IMR-90 (cell line): ENCODE data around the gene KCNT2. TPM values are rescaled to one million over a fixed set of nuclear protein-coding genes. Genes with fewer than 3 reads are reported as not detected.

Experiments
- ATAC-seq: fragments of 200-7000 bp; cut with Tn5 transposase; 2 replicates; pipeline ENCODE4 v1.9.1; 2020; ENCODE audit warnings: low read depth, mild to moderate bottlenecking, moderate library complexity
- BruUV-seq: library from RNA; stranded (reverse); fragments of 400-500 nt; replicated peaks from 2 replicates; lab custom pipeline; 2021; lab: Mats Ljungman, UMichigan
- CTCF ChIA-PET: fragments of 300-600 bp; formaldehyde crosslinking; extraction: SDS; loops from one replicate; lab custom pipeline; 2021; ENCODE audit warnings: antibody characterized with exemption; lab: Yijun Ruan, JAX
- POLR2A ChIA-PET: fragments of 300-600 bp; sonication (Branson Sonifier 250); formaldehyde crosslinking; loops from one replicate; lab custom pipeline; 2022; ENCODE audit warnings: antibody characterized with exemption; ENCODE audit not compliant: unreplicated experiment; lab: Charles Lee
- DNase-seq: peaks from one replicate; pipeline ENCODE4 v3.0.0; 2013
- H2AFZ ChIP-seq: replicated peaks from 2 replicates; pipeline ENCODE3; 2013; ENCODE audit warnings: low read length, mild to moderate bottlenecking; ENCODE audit not compliant: poor library complexity
- H2AK5ac ChIP-seq: 2 replicates; pipeline ENCODE4 v1.6.1; 2013; ENCODE audit warnings: low read depth, low read length, inconsistent platforms
- H2AK9ac ChIP-seq: replicated peaks from 2 replicates; pipeline ENCODE3; 2013; ENCODE audit warnings: mild to moderate bottlenecking, low read depth, low read length, moderate library complexity; ENCODE audit not compliant: poor library complexity
- H2BK120ac ChIP-seq: 2 replicates; pipeline ENCODE4 v1.6.1; 2013; ENCODE audit warnings: low read depth, low read length, inconsistent platforms
- H2BK15ac ChIP-seq: 3 replicates; pipeline ENCODE4 v1.6.1; 2013; ENCODE audit warnings: low read depth, low read length, inconsistent platforms
- H2BK20ac ChIP-seq: 2 replicates; pipeline ENCODE4 v1.6.1; 2013; ENCODE audit warnings: low read depth, mild to moderate bottlenecking, inconsistent platforms, low read length, moderate library complexity
- H2BK5ac ChIP-seq: 2 replicates; pipeline ENCODE4 v1.6.1; 2013; ENCODE audit warnings: mild to moderate bottlenecking, low read depth, low read length, inconsistent platforms; ENCODE audit not compliant: poor library complexity, severe bottlenecking
- H3K14ac ChIP-seq: replicated peaks from 2 replicates; pipeline ENCODE4 v1.6.1; 2013; ENCODE audit warnings: low read depth, low read length, inconsistent platforms
- H3K18ac ChIP-seq: 2 replicates; pipeline ENCODE4 v1.6.1; 2013; ENCODE audit warnings: low read depth, low read length, control low read depth
- H3K23ac ChIP-seq: 2 replicates; pipeline ENCODE4 v1.6.1; 2013; ENCODE audit warnings: low read depth, low read length, inconsistent platforms
- H3K27ac ChIP-seq: 2 replicates; pipeline ENCODE4 v1.5.1; 2013; ENCODE audit warnings: mild to moderate bottlenecking, control low read depth, low read length; ENCODE audit not compliant: insufficient read depth
- H3K27me3 ChIP-seq: 2 replicates; pipeline ENCODE4 v1.6.1; 2013; ENCODE audit warnings: low read length; ENCODE audit not compliant: control insufficient read depth, insufficient read depth
- H3K36me3 ChIP-seq: 2 replicates; pipeline ENCODE4 v1.6.1; 2013; ENCODE audit warnings: low read length, mixed read lengths; ENCODE audit not compliant: control insufficient read depth, insufficient read depth
- H3K4ac ChIP-seq: 2 replicates; pipeline ENCODE4 v1.6.1; 2013; ENCODE audit warnings: low read depth, low read length, inconsistent platforms
- H3K4me1 ChIP-seq: 2 replicates; pipeline ENCODE4 v1.6.1; 2013; ENCODE audit warnings: low read length, mixed read lengths; ENCODE audit not compliant: control insufficient read depth, insufficient read depth
- H3K4me2 ChIP-seq: 2 replicates; pipeline ENCODE4 v1.6.1; 2013; ENCODE audit warnings: low read depth, mild to moderate bottlenecking, control low read depth, low read length, moderate library complexity
- H3K4me3 ChIP-seq: 2 replicates; pipeline ENCODE4 v1.5.1; 2013; ENCODE audit warnings: low read depth, mild to moderate bottlenecking, control low read depth, low read length, moderate library complexity; ENCODE audit not compliant: insufficient read depth
- H3K56ac ChIP-seq: 2 replicates; pipeline ENCODE4 v1.6.1; 2013; ENCODE audit warnings: low read length, inconsistent platforms; ENCODE audit not compliant: insufficient read depth; ENCODE audit errors: extremely low read depth
- H3K79me1 ChIP-seq, 2 experiments: 2 replicates each; pipeline ENCODE4 v1.6.1; 2013; ENCODE audit warnings: low read length in 2 of 2, inconsistent platforms in 1 of 2, low read depth in 1 of 2
- H3K9ac ChIP-seq: 2 replicates; pipeline ENCODE4 v1.6.1; 2013; ENCODE audit warnings: low read depth, low read length, control low read depth
- H3K9me1 ChIP-seq: 2 replicates; pipeline ENCODE4 v1.6.1; 2013; ENCODE audit warnings: low read length, inconsistent platforms; ENCODE audit not compliant: insufficient read depth
- H3K9me3 ChIP-seq: 2 replicates; pipeline ENCODE4 v1.6.1; 2013; ENCODE audit warnings: low read length; ENCODE audit not compliant: control insufficient read depth, insufficient read depth
- H4K20me1 ChIP-seq: 2 replicates; pipeline ENCODE4 v1.6.1; 2013; ENCODE audit warnings: low read length, inconsistent platforms; ENCODE audit not compliant: insufficient read depth
- H4K5ac ChIP-seq: 2 replicates; pipeline ENCODE4 v1.6.1; 2013; ENCODE audit warnings: mild to moderate bottlenecking, low read depth, low read length, control low read depth
- H4K8ac ChIP-seq, 2 experiments: 2 replicates each; pipeline ENCODE4 v1.6.1; 2013; ENCODE audit warnings: low read depth in 2 of 2, low read length in 2 of 2, control low read depth in 1 of 2, inconsistent platforms in 1 of 2
- H4K91ac ChIP-seq: 2 replicates; pipeline ENCODE4 v1.6.1; 2013; ENCODE audit warnings: low read depth, low read length, inconsistent platforms; ENCODE audit not compliant: insufficient read depth
- BHLHE40 ChIP-seq: fragments of 150-350 bp; IDR thresholded peaks from 2 replicates; pipeline ENCODE4 v1.6.1; 2016; ENCODE audit warnings: mild to moderate bottlenecking, low read depth, low read length
- CEBPB ChIP-seq: IDR thresholded peaks from 2 replicates; pipeline ENCODE4 v1.6.1; 2012; ENCODE audit warnings: low read depth, low read length, improper control_type of control experiment
- CHD1 ChIP-seq: IDR thresholded peaks from 2 replicates; pipeline ENCODE4 v1.6.1; 2012; ENCODE audit warnings: low read depth, low read length, improper control_type of control experiment
- CTCF ChIP-seq: conservative IDR thresholded peaks from 2 replicates; pipeline ENCODE4 v1.5.1; 2012; ENCODE audit warnings: mild to moderate bottlenecking, low read depth, low read length, improper control_type of control experiment
- FOS ChIP-seq: fragments of 150-350 bp; IDR thresholded peaks from 2 replicates; pipeline ENCODE4 v1.6.1; 2016; ENCODE audit warnings: low read depth, low read length
- MAFK ChIP-seq: IDR thresholded peaks from 2 replicates; pipeline ENCODE4 v1.6.1; 2012; ENCODE audit warnings: low read depth, low read length, improper control_type of control experiment
- MAZ ChIP-seq: IDR thresholded peaks from 2 replicates; pipeline ENCODE4 v1.6.1; 2012; ENCODE audit warnings: low read depth, mild to moderate bottlenecking, low read length, improper control_type of control experiment, moderate library complexity, borderline replicate concordance
- MXI1 ChIP-seq: IDR thresholded peaks from 2 replicates; pipeline ENCODE4 v1.6.1; 2012; ENCODE audit warnings: low read depth, mild to moderate bottlenecking, low read length, moderate library complexity, borderline replicate concordance
- RAD21 ChIP-seq: IDR thresholded peaks from 2 replicates; pipeline ENCODE4 v1.6.1; 2012; ENCODE audit warnings: low read length, improper control_type of control experiment
- RCOR1 ChIP-seq: IDR thresholded peaks from 2 replicates; pipeline ENCODE4 v1.6.1; 2012; ENCODE audit warnings: mild to moderate bottlenecking, low read length, improper control_type of control experiment; ENCODE audit not compliant: insufficient replicate concordance
- RFX5 ChIP-seq: IDR thresholded peaks from 2 replicates; pipeline ENCODE4 v1.8.0; 2012; ENCODE audit warnings: low read depth, mild to moderate bottlenecking, low read length, moderate library complexity
- SMC3 ChIP-seq: fragments of 150-350 bp; IDR thresholded peaks from 2 replicates; pipeline ENCODE4 v1.6.1; 2016; ENCODE audit warnings: low read depth, mild to moderate bottlenecking, antibody characterized with exemption, low read length, moderate library complexity
- dilution Hi-C: fragments of 300-500 bp; cut with HindIII; formaldehyde crosslinking; loops from one replicate; pipeline ENCODE4 v1.14.3; 2018; ENCODE audit warnings: low sequenced_read_pairs; ENCODE audit not compliant: unreplicated experiment
- in situ Hi-C: fragments of 300-500 bp; cut with MboI; formaldehyde crosslinking; loops from 3 replicates; pipeline ENCODE4 v1.14.3; 2019; ENCODE audit warnings: low sequenced_read_pairs, inconsistent platforms, mixed read lengths
- intact Hi-C: fragments of 100-400 bp; cut with micrococcal nuclease; formaldehyde crosslinking; loops from 2 replicates; pipeline ENCODE4 v1.10.0; 2022
- polyA plus RNA-seq, 3 experiments: library from polyadenylated mRNA; depleted of rRNA; stranded (reverse); fragments of >200 nt; gene quantifications; 2 replicates each; pipeline ENCODE4 v1.2.3, GENCODE V29; 2012; ENCODE audit warnings: low replicate concordance in 1 of 3
- total RNA-seq: library from RNA; depleted of rRNA; stranded (reverse); fragments of >200 nt; gene quantifications from 2 replicates; pipeline ENCODE4 v1.2.3, GENCODE V29; 2012

KCNT2 gene
- total and polyA plus RNA-seq, 2 of the 4 experiments (the other 2 are of a cell fraction) = 0.22 to 0.72 TPM

- H3K18ac ChIP-seq = no peak overlapping the region
- H2BK120ac ChIP-seq = no peak overlapping the region
- H2BK15ac ChIP-seq = no peak overlapping the region
- H3K27me3 ChIP-seq = no peaks in the 10 kb centered on the region
- dilution Hi-C loops = no loop called here
- no peak overlapping the region for H3K4ac ChIP-seq
- no peak overlapping the region for H3K23ac ChIP-seq
- no peak for ATAC-seq
- no peak overlapping the region for H4K8ac ChIP-seq
- TF ChIP-seq RAD21 (no peak), MAFK (no peak), BHLHE40 (no peak), SMC3 (no peak), RCOR1 (no peak), RFX5 (no peak), CHD1 (no peak), CEBPB (no peak), MAZ (no peak), MXI1 (no peak), FOS (no peak), CTCF (no peak)
- H3K9me1 ChIP-seq = no peaks in the 10 kb centered on the region
- H3K27ac ChIP-seq = no peak overlapping the region
- no peaks in the 10 kb centered on the region for H4K20me1 ChIP-seq
- no peak overlapping the region for H3K9ac ChIP-seq
- no peaks in the 10 kb centered on the region for H3K4me1 ChIP-seq
- H3K4me3 ChIP-seq = no peak overlapping the region
- no peak overlapping the region for H4K5ac ChIP-seq
- H2AK5ac ChIP-seq = no peak overlapping the region
- no peak overlapping the region for H2AK9ac ChIP-seq
- in situ Hi-C loops = no loop called here
- ChIA-PET CTCF (no interaction called here), POLR2A (no interaction called here)
- H3K9me3 ChIP-seq = no peaks in the 10 kb centered on the region
- no peak overlapping the region for H2AFZ ChIP-seq
- no peak overlapping the region for H4K91ac ChIP-seq
- H2BK5ac ChIP-seq = no peak overlapping the region
- H3K79me1 ChIP-seq = no peaks in the 10 kb centered on the region
- intact Hi-C loops = no loop called here
- no peaks in the 10 kb centered on the region for H3K36me3 ChIP-seq
- no TSS peak for BruUV-seq
- DNase-seq = no peak
- no peak overlapping the region for H3K56ac ChIP-seq
- no peak overlapping the region for H2BK20ac ChIP-seq
- H3K4me2 ChIP-seq = no peak overlapping the region
- no peak overlapping the region for H3K14ac ChIP-seq
These were observed 14.3 kb downstream of the KCNT2 start for GRCh38 chr1:196593955-196594354.
